SK-N-SH (cell line): ENCODE measurements around the gene EFNB2.

Source experiments
- CHD2 ChIP-seq: fragments of 150-350 bp; IDR thresholded peaks from 2 replicates; pipeline ENCODE4 v1.6.1; 2018; ENCODE audit warnings: low read length; ENCODE audit not compliant: partially characterized antibody
- RAD21 ChIP-seq: IDR thresholded peaks from 2 replicates; pipeline ENCODE4 v1.6.1; 2012; ENCODE audit warnings: mild to moderate bottlenecking, low read length
- REST ChIP-seq: IDR thresholded peaks from 2 replicates; pipeline ENCODE4 v1.6.1; 2012; ENCODE audit warnings: mild to moderate bottlenecking, low read depth, low read length, moderate library complexity
- SMC3 ChIP-seq: IDR thresholded peaks from 2 replicates; pipeline ENCODE4 v1.6.1; 2012; ENCODE audit warnings: low read depth, low read length, improper control_type of control experiment
- TAF1 ChIP-seq: IDR thresholded peaks from 2 replicates; pipeline ENCODE4 v1.6.1; 2012; ENCODE audit warnings: low read depth, mild to moderate bottlenecking, low read length, moderate library complexity, borderline replicate concordance
- TCF12 ChIP-seq: IDR thresholded peaks from 2 replicates; pipeline ENCODE4 v1.4.0; 2012
- TF ChIP-seq, protein P1 (sequence below): fragments of 200-600 bp; sonication (generic); IDR thresholded peaks from 2 replicates; pipeline ENCODE4 v1.6.1; 2017; ENCODE audit warnings: antibody characterized with exemption, mild to moderate bottlenecking, moderate library complexity

DNA sequence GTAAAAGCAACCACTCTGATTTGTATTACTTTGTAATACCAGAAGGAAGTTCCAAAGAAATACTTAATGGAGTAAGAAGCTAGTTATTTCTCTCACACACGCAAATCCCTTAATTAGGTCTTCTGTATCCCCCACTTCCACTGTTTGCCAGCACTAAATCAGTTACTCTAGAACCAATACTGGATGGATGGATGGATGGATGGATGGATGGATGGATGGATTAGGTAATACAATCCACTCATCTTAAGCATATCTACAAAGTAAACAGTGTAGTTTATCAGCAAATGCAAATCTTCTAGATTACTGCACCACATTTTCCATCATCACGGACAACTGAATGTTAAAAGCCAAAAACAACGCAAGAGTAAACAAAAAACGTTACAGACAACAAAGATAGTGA is 5.2 kb upstream of the EFNB2 start:
- TF ChIP-seq TCF12 (no peak), SMC3 (no peak), RAD21 (no peak), TAF1 (no peak), REST (no peak), CHD2 (no peak)
- TF ChIP-seq, protein P1, sequence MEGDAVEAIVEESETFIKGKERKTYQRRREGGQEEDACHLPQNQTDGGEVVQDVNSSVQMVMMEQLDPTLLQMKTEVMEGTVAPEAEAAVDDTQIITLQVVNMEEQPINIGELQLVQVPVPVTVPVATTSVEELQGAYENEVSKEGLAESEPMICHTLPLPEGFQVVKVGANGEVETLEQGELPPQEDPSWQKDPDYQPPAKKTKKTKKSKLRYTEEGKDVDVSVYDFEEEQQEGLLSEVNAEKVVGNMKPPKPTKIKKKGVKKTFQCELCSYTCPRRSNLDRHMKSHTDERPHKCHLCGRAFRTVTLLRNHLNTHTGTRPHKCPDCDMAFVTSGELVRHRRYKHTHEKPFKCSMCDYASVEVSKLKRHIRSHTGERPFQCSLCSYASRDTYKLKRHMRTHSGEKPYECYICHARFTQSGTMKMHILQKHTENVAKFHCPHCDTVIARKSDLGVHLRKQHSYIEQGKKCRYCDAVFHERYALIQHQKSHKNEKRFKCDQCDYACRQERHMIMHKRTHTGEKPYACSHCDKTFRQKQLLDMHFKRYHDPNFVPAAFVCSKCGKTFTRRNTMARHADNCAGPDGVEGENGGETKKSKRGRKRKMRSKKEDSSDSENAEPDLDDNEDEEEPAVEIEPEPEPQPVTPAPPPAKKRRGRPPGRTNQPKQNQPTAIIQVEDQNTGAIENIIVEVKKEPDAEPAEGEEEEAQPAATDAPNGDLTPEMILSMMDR = no peak
